ENCODE results near the gene CLDN5. TPM values are rescaled to one million over a fixed set of nuclear protein-coding genes. Genes with fewer than 3 reads are reported as not detected.

The CLDN5 gene
- total RNA-seq, 1 donor from 2014 or later = not detected

DNA sequence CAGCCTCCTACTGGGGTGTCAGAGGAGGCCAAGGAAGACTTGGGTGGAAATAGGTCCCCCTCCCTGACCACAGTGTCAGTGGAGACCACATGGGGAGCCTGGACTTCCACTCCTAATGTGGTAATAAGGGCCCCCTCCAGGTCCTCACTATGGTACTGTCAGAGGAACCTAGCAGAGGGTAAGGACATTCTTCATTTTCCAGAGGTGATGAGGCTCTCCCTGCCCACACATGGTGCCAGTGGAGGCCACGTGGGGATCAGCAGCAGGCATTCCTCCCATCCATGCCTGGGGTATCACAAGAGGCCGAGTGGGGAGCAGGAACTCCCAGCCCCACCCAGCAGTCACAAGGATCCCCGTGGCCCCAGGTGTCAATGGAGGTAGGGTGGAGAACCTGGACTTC, 6.5 kb upstream of the CLDN5 start:
- H3K36me3 Mint-ChIP-seq (ENCODE audit: low read depth, unreplicated experiment) = no peaks in the 10 kb centered on the region
- Histone ChIP-seq H3K79me2 (ENCODE audit: insufficient read depth, low read length) (no peaks in the 10 kb centered on the region), H3K27ac (ENCODE audit: low read depth, low read length) (no peak overlapping the region), H2AFZ (ENCODE audit: low read depth, low read length) (no peak overlapping the region), H3K4me1 (ENCODE audit: insufficient read depth, low read length) (peaks cover 7% of the 10 kb centered on the region), H4K20me1 (ENCODE audit: insufficient read depth, low read length) (no peaks in the 10 kb centered on the region), H3K4me2 (ENCODE audit: low read length) (no peak overlapping the region), H3K36me3 (ENCODE audit: insufficient read depth, low read length) (no peaks in the 10 kb centered on the region), H3K27me3 (ENCODE audit: insufficient read depth, low read length) (peaks cover 5% of the 10 kb centered on the region), H3K9ac (ENCODE audit: low read length) (no peak overlapping the region), H3K9me3 (ENCODE audit: insufficient read depth, low read depth, low read length) (no peaks in the 10 kb centered on the region), H3K4me3 (ENCODE audit: insufficient read depth, low read depth, low read length) (no peak overlapping the region)
- no peak for TF ChIP-seq EZH2 (IDR thresholded peaks at IDR 0.05; ENCODE audit: insufficient read depth, low read length)
- TF ChIP-seq, protein P1, sequence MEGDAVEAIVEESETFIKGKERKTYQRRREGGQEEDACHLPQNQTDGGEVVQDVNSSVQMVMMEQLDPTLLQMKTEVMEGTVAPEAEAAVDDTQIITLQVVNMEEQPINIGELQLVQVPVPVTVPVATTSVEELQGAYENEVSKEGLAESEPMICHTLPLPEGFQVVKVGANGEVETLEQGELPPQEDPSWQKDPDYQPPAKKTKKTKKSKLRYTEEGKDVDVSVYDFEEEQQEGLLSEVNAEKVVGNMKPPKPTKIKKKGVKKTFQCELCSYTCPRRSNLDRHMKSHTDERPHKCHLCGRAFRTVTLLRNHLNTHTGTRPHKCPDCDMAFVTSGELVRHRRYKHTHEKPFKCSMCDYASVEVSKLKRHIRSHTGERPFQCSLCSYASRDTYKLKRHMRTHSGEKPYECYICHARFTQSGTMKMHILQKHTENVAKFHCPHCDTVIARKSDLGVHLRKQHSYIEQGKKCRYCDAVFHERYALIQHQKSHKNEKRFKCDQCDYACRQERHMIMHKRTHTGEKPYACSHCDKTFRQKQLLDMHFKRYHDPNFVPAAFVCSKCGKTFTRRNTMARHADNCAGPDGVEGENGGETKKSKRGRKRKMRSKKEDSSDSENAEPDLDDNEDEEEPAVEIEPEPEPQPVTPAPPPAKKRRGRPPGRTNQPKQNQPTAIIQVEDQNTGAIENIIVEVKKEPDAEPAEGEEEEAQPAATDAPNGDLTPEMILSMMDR (IDR thresholded peaks at IDR 0.05; ENCODE audit: insufficient read depth, low read depth, low read length) = no peak
- H3K4me1 Mint-ChIP-seq (ENCODE audit: low read depth, unreplicated experiment) = no peaks in the 10 kb centered on the region
- DNase-seq (ENCODE audit: low read depth) (no peak), FAIRE-seq (no peak)
- peaks cover 28% of the 10 kb centered on the region for H3K27me3 Mint-ChIP-seq (ENCODE audit: low read depth, unreplicated experiment)
- H3K27ac Mint-ChIP-seq (ENCODE audit: unreplicated experiment) = no peak overlapping the region
- no peaks in the 10 kb centered on the region for H3K9me3 Mint-ChIP-seq (ENCODE audit: unreplicated experiment)
- H3K4me3 Mint-ChIP-seq (ENCODE audit: unreplicated experiment) = no peak overlapping the region

DNA sequence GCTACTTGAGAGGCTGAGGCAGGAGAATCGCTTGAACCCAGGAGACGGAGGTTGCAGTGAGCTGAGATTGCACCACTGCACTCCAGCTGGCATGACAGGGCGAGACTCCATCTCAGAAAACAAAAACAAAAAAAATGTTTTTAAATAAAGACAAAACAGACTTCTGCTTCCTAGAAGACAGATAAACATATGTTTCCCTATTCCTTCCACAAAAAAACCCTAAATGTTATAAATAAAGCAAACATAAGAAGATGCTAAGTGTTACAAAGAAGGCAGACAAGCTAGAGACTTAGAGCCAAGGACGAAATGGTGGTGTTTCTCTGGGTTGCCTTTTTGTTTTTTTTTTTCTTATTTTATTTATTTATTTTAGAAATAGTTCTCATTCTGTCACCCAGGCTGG, 5.6 kb upstream of the CLDN5 start:
- TF ChIP-seq, protein P1 (IDR thresholded peaks at IDR 0.05; ENCODE audit: insufficient read depth, low read depth, low read length) = no peak
- no peak for TF ChIP-seq EZH2 (IDR thresholded peaks at IDR 0.05; ENCODE audit: insufficient read depth, low read length)
- Histone ChIP-seq H3K4me2 (ENCODE audit: low read length) (no peak overlapping the region), H3K4me3 (ENCODE audit: insufficient read depth, low read depth, low read length) (no peak overlapping the region), H4K20me1 (ENCODE audit: insufficient read depth, low read length) (no peaks in the 10 kb centered on the region), H3K36me3 (ENCODE audit: insufficient read depth, low read length) (no peaks in the 10 kb centered on the region), H3K79me2 (ENCODE audit: insufficient read depth, low read length) (no peaks in the 10 kb centered on the region), H3K9ac (ENCODE audit: low read length) (no peak overlapping the region), H3K9me3 (ENCODE audit: insufficient read depth, low read depth, low read length) (no peaks in the 10 kb centered on the region), H3K27me3 (ENCODE audit: insufficient read depth, low read length) (peaks cover 9% of the 10 kb centered on the region), H3K4me1 (ENCODE audit: insufficient read depth, low read length) (peaks cover 7% of the 10 kb centered on the region), H3K27ac (ENCODE audit: low read depth, low read length) (no peak overlapping the region), H2AFZ (ENCODE audit: low read depth, low read length) (no peak overlapping the region)
- no peaks in the 10 kb centered on the region for H3K9me3 Mint-ChIP-seq (ENCODE audit: unreplicated experiment)
- H3K27me3 Mint-ChIP-seq (ENCODE audit: low read depth, unreplicated experiment) = peaks cover 34% of the 10 kb centered on the region
- H3K36me3 Mint-ChIP-seq (ENCODE audit: low read depth, unreplicated experiment) = no peaks in the 10 kb centered on the region
- no peak overlapping the region for H3K4me3 Mint-ChIP-seq (ENCODE audit: unreplicated experiment)
- no peak overlapping the region for H3K27ac Mint-ChIP-seq (ENCODE audit: unreplicated experiment)
- FAIRE-seq (no peak), DNase-seq (ENCODE audit: low read depth) (no peak)
- no peaks in the 10 kb centered on the region for H3K4me1 Mint-ChIP-seq (ENCODE audit: low read depth, unreplicated experiment)

DNA sequence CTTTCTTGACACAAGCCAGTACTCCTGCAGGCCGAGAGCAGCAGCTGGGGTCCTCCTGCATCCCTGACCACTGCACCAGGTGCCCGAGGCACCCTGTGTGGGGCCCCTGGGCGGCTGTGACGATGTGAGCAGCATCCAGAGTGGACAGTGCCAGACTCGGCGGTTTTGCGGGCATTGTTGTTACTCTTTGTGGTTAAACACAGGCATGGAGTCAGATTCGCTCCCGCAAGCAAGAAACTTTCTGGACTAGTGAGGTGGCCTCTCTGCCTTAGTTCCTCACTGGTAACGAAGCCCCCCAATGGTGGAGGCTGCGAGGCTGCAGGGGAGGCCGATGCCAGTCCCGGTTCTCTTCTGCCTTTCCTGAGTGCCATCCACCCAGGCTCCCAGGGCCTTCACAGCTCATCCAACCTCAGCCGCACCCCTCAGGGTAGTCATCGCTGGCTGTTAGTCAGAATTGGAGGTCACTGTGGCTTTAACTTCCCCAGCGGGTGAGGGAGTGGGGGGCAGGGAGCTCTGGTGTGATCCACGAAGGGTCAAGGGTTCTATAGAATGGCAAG, 3.7 kb upstream of the CLDN5 start:
- Histone ChIP-seq H3K4me2 (ENCODE audit: low read length) (no peak overlapping the region), H2AFZ (ENCODE audit: low read depth, low read length) (no peak overlapping the region), H3K9ac (ENCODE audit: low read length) (no peak overlapping the region), H4K20me1 (ENCODE audit: insufficient read depth, low read length) (no peaks in the 10 kb centered on the region), H3K27me3 (ENCODE audit: insufficient read depth, low read length) (peaks cover 11% of the 10 kb centered on the region), H3K4me3 (ENCODE audit: insufficient read depth, low read depth, low read length) (no peak overlapping the region), H3K36me3 (ENCODE audit: insufficient read depth, low read length) (no peaks in the 10 kb centered on the region), H3K4me1 (ENCODE audit: insufficient read depth, low read length) (peaks cover 20% of the 10 kb centered on the region), H3K9me3 (ENCODE audit: insufficient read depth, low read depth, low read length) (no peaks in the 10 kb centered on the region), H3K79me2 (ENCODE audit: insufficient read depth, low read length) (no peaks in the 10 kb centered on the region), H3K27ac (ENCODE audit: low read depth, low read length) (no peak overlapping the region)
- Mint-ChIP-seq H3K4me1 (ENCODE audit: low read depth, unreplicated experiment) (no peaks in the 10 kb centered on the region), H3K27ac (ENCODE audit: unreplicated experiment) (no peak overlapping the region), H3K9me3 (ENCODE audit: unreplicated experiment) (no peaks in the 10 kb centered on the region), H3K4me3 (ENCODE audit: unreplicated experiment) (no peak overlapping the region), H3K27me3 (ENCODE audit: low read depth, unreplicated experiment) (peaks cover 42% of the 10 kb centered on the region), H3K36me3 (ENCODE audit: low read depth, unreplicated experiment) (no peaks in the 10 kb centered on the region)
- TF ChIP-seq EZH2 (IDR thresholded peaks at IDR 0.05; ENCODE audit: insufficient read depth, low read length) = no peak
- TF ChIP-seq, protein P1 (IDR thresholded peaks at IDR 0.05; ENCODE audit: insufficient read depth, low read depth, low read length) = no peak
- DNase-seq (ENCODE audit: low read depth) (peak; percentile 24), FAIRE-seq (no peak)

Measured in astrocyte (in vitro differentiated cells and primary cell).